ENCODE results near the gene CAPS2. TPM values are rescaled to one million over a fixed set of nuclear protein-coding genes. Genes with fewer than 3 reads are reported as not detected.

CAPS2 gene
- total RNA-seq, 1 donor from 2014 or later, result 2.4 TPM

GRCh38 chr12:75323663-75324062, 6.5 kb downstream of the CAPS2 start:
- no peak overlapping the region for H3K4me3 Mint-ChIP-seq (ENCODE audit: unreplicated experiment)
- no peak for TF ChIP-seq CTCF (IDR thresholded peaks at IDR 0.05)

GRCh38 chr12:75322464-75322863, 7.7 kb downstream of the CAPS2 start:
- H3K27me3 Mint-ChIP-seq (ENCODE audit: low read depth), result no peaks in the 10 kb centered on the region
- H3K4me3 Mint-ChIP-seq (ENCODE audit: unreplicated experiment), result no peak overlapping the region
- H3K4me1 Mint-ChIP-seq (ENCODE audit: low read depth), result peaks cover 4% of the 10 kb centered on the region
- H3K36me3 Mint-ChIP-seq (ENCODE audit: low read depth), result no peaks in the 10 kb centered on the region
- H3K27ac Mint-ChIP-seq (ENCODE audit: unreplicated experiment), result no peak overlapping the region
- DNase-seq (ENCODE audit: low spot score), result no peak
- no peak for TF ChIP-seq CTCF (IDR thresholded peaks at IDR 0.05)
- H3K9me3 Mint-ChIP-seq (ENCODE audit: low read depth), result no peaks in the 10 kb centered on the region

More at GRCh38 chr12:75323663-75324062, 6.5 kb downstream of the CAPS2 start:
- peaks cover 4% of the 10 kb centered on the region for H3K4me1 Mint-ChIP-seq (ENCODE audit: low read depth)
- DNase-seq (ENCODE audit: low spot score), result no peak
- H3K27ac Mint-ChIP-seq (ENCODE audit: unreplicated experiment), result no peak overlapping the region
- H3K36me3 Mint-ChIP-seq (ENCODE audit: low read depth), result no peaks in the 10 kb centered on the region
- no peaks in the 10 kb centered on the region for H3K27me3 Mint-ChIP-seq (ENCODE audit: low read depth)
- no peaks in the 10 kb centered on the region for H3K9me3 Mint-ChIP-seq (ENCODE audit: low read depth)

- Mint-ChIP-seq H3K4me1 (ENCODE audit: low read depth) (peaks cover 17% of the 10 kb centered on the region), H3K4me3 (ENCODE audit: unreplicated experiment) (no peak overlapping the region)
Observed at GRCh38 chr12:75317784-75318183, 12.3 kb downstream of the CAPS2 start.

GRCh38 chr12:75315518-75315917, 14.6 kb downstream of the CAPS2 start:
- peaks cover 13% of the 10 kb centered on the region for H3K4me1 Mint-ChIP-seq (ENCODE audit: low read depth)
- H3K4me3 Mint-ChIP-seq (ENCODE audit: unreplicated experiment), result no peak overlapping the region
- no peaks in the 10 kb centered on the region for H3K36me3 Mint-ChIP-seq (ENCODE audit: low read depth)
- no peak overlapping the region for H3K27ac Mint-ChIP-seq (ENCODE audit: unreplicated experiment)
- no peaks in the 10 kb centered on the region for H3K9me3 Mint-ChIP-seq (ENCODE audit: low read depth)
- no peak for TF ChIP-seq CTCF (IDR thresholded peaks at IDR 0.05)
- no peaks in the 10 kb centered on the region for H3K27me3 Mint-ChIP-seq (ENCODE audit: low read depth)
- no peak for DNase-seq (ENCODE audit: low spot score)

More at GRCh38 chr12:75317784-75318183, 12.3 kb downstream of the CAPS2 start:
- no peak for DNase-seq (ENCODE audit: low spot score)
- Mint-ChIP-seq H3K36me3 (ENCODE audit: low read depth) (no peaks in the 10 kb centered on the region), H3K9me3 (ENCODE audit: low read depth) (no peaks in the 10 kb centered on the region), H3K27me3 (ENCODE audit: low read depth) (no peaks in the 10 kb centered on the region), H3K27ac (ENCODE audit: unreplicated experiment) (no peak overlapping the region)
- no peak for TF ChIP-seq CTCF (IDR thresholded peaks at IDR 0.05)

GRCh38 chr12:75311369-75311768, 18.8 kb downstream of the CAPS2 start:
- no peak for TF ChIP-seq CTCF (IDR thresholded peaks at IDR 0.05)
- Mint-ChIP-seq H3K9me3 (ENCODE audit: low read depth) (no peaks in the 10 kb centered on the region), H3K4me1 (ENCODE audit: low read depth) (peaks cover 13% of the 10 kb centered on the region), H3K4me3 (ENCODE audit: unreplicated experiment) (no peak overlapping the region), H3K27me3 (ENCODE audit: low read depth) (no peaks in the 10 kb centered on the region), H3K27ac (ENCODE audit: unreplicated experiment) (no peak overlapping the region), H3K36me3 (ENCODE audit: low read depth) (no peaks in the 10 kb centered on the region)
- no peak for DNase-seq (ENCODE audit: low spot score)

Measured in chondrocyte (in vitro differentiated cells).